HepG2 (cell line): ENCODE data around the gene STX8. TPM values are rescaled to one million over a fixed set of nuclear protein-coding genes. Genes with fewer than 3 reads are reported as not detected.

ENCODE experiments used
- ATAC-seq: fragments of 200-7000 bp; cut with Tn5 transposase; 3 replicates; pipeline ENCODE4 v1.9.1; 2020; ENCODE audit warnings: mild to moderate bottlenecking, moderate library complexity
- BruUV-seq: library from RNA; stranded (reverse); fragments of 400-500 nt; replicated peaks from 2 replicates; lab custom pipeline; 2021; lab: Mats Ljungman, UMichigan
- CTCF ChIA-PET: fragments of 300-600 bp; formaldehyde crosslinking; extraction: SDS; loops from one replicate; lab custom pipeline; 2021; ENCODE audit warnings: low total read pairs, inconsistent platforms, low intra/inter-chr PET ratio; lab: Yijun Ruan, JAX
- POLR2A ChIA-PET: fragments of 350-600 bp; sonication (Branson Sonifier 250); formaldehyde crosslinking; loops from one replicate; lab custom pipeline; 2020; ENCODE audit warnings: antibody characterized with exemption, inconsistent platforms; lab: Yijun Ruan, JAX
- DNase-seq: peaks from one replicate; pipeline ENCODE4 v3.0.0-alpha.2; 2015; ENCODE audit warnings: low spot score
- FAIRE-seq: peaks from 3 replicates; lab custom pipeline; 2011; peaks lifted over from hg19 to GRCh38; lab: Jason Lieb, UNC
- H2AFZ ChIP-seq: one replicate; pipeline ENCODE4 v1.6.1; 2011; ENCODE audit warnings: low read length, inconsistent platforms
- H3K27ac ChIP-seq: fragments of 300-600 bp; 3 replicates; pipeline ENCODE4 v1.8.0; 2011; ENCODE audit warnings: mixed run types, mild to moderate bottlenecking, mixed read lengths, low read length, inconsistent platforms; ENCODE audit not compliant: insufficient read depth; ENCODE audit errors: extremely low read length
- H3K27me3 ChIP-seq, 2 experiments: fragments of 200-600 bp in 1 of 2; 2 replicates in 1 of 2; 3 replicates in 1 of 2; pipeline versions ENCODE4 v1.6.0 to v1.8.0; 2011; ENCODE audit warnings: low read length in 2 of 2, mild to moderate bottlenecking in 2 of 2, moderate library complexity in 2 of 2, inconsistent platforms in 1 of 2; ENCODE audit not compliant: insufficient read depth in 2 of 2, control insufficient read depth in 1 of 2
- H3K36me3 ChIP-seq, 2 experiments: fragments of 200-600 bp in 1 of 2; replicated peaks in 1 of 2; 2 replicates in 1 of 2; 3 replicates in 1 of 2; pipeline versions ENCODE4 v1.5.1 to v1.8.0; 2011; ENCODE audit warnings: low read length in 2 of 2, inconsistent platforms in 1 of 2; ENCODE audit not compliant: insufficient read depth in 2 of 2, control insufficient read depth in 1 of 2
- H3K4me1 ChIP-seq: 2 replicates; pipeline ENCODE4 v1.5.1; 2012; ENCODE audit warnings: low read length, inconsistent platforms; ENCODE audit not compliant: insufficient read depth
- H3K4me2 ChIP-seq: 2 replicates; pipeline ENCODE4 v1.6.0; 2011; ENCODE audit warnings: low read depth, low read length, inconsistent platforms
- H3K4me3 ChIP-seq, 3 experiments: fragments of 200-600 bp in 1 of 3; sonication (generic), shearing (Covaris generic) in 1 of 3; replicated peaks in 1 of 3; 2 replicates each; pipeline ENCODE4 v1.5.1; 2011 to 2016; ENCODE audit warnings: low read length in 3 of 3, inconsistent platforms in 2 of 3, low read depth in 2 of 3, mild to moderate bottlenecking in 2 of 3, control low read depth in 1 of 3, mixed read lengths in 1 of 3; ENCODE audit not compliant: insufficient read depth in 1 of 3
- H3K79me2 ChIP-seq: one replicate; pipeline ENCODE4 v1.6.1; 2011; ENCODE audit warnings: low read length, inconsistent platforms; ENCODE audit not compliant: insufficient read depth
- H3K9ac ChIP-seq: 2 replicates; pipeline ENCODE4 v1.6.0; 2011; ENCODE audit warnings: mild to moderate bottlenecking, low read depth, low read length, inconsistent platforms; ENCODE audit not compliant: insufficient read depth
- H3K9me3 ChIP-seq: 2 replicates; pipeline ENCODE4 v1.5.1; 2012; ENCODE audit warnings: mild to moderate bottlenecking, low read length
- H4K20me1 ChIP-seq: 2 replicates; pipeline ENCODE4 v1.6.0; 2011; ENCODE audit warnings: inconsistent platforms, mild to moderate bottlenecking, low read length, moderate library complexity; ENCODE audit not compliant: insufficient read depth
- AHR ChIP-seq: IDR thresholded peaks from 2 replicates; pipeline ENCODE4 v1.6.1; 2018; ENCODE audit warnings: missing genetic modification reagents, missing compliant biosample characterization
- ARNT2 ChIP-seq: sonication (generic); formaldehyde crosslinking; IDR thresholded peaks from 2 replicates; pipeline ENCODE4 v1.8.0; 2022; ENCODE audit warnings: mild to moderate bottlenecking, low read depth, missing genetic modification reagents, moderate library complexity
- ATF7 ChIP-seq, 2 experiments: fragments of 450-650 bp in 1 of 2; sonication (generic) in 1 of 2; formaldehyde crosslinking in 1 of 2; IDR thresholded peaks; 2 replicates each; pipeline versions ENCODE4 v1.4.0 to v1.6.1; 2016 to 2020; ENCODE audit warnings: antibody characterized with exemption in 1 of 2, mild to moderate bottlenecking in 1 of 2, missing genetic modification reagents in 1 of 2
- CCDC6 ChIP-seq: sonication (generic); formaldehyde crosslinking; IDR thresholded peaks from 2 replicates; pipeline ENCODE4 v1.8.1; 2022; ENCODE audit warnings: mild to moderate bottlenecking, missing genetic modification reagents, moderate library complexity
- GATAD1 ChIP-seq: IDR thresholded peaks from 2 replicates; pipeline ENCODE4 v1.6.1; 2016; ENCODE audit warnings: missing genetic modification reagents, missing compliant biosample characterization
- HIVEP1 ChIP-seq: sonication (generic); formaldehyde crosslinking; IDR thresholded peaks from 2 replicates; pipeline ENCODE4 v1.4.0; 2020; ENCODE audit warnings: mild to moderate bottlenecking, missing genetic modification reagents
- KDM5A ChIP-seq: fragments of 200-600 bp; sonication (generic); IDR thresholded peaks from 2 replicates; pipeline ENCODE4 v1.7.0; 2018; ENCODE audit warnings: antibody characterized with exemption, mild to moderate bottlenecking, low read length, borderline replicate concordance
- MAFK ChIP-seq, 2 experiments: IDR thresholded peaks in 1 of 2; conservative IDR thresholded peaks in 1 of 2; 2 replicates each; pipeline ENCODE4 v1.6.1; 2011; ENCODE audit warnings: improper control_type of control experiment in 2 of 2, low read length in 2 of 2
- MLXIP ChIP-seq: sonication (generic); formaldehyde crosslinking; IDR thresholded peaks from 2 replicates; pipeline ENCODE4 v1.9.0; 2021; ENCODE audit warnings: missing genetic modification reagents, borderline replicate concordance
- MXD1 ChIP-seq: sonication (generic); formaldehyde crosslinking; IDR thresholded peaks from 2 replicates; pipeline ENCODE4 v1.4.0; 2020; ENCODE audit warnings: mild to moderate bottlenecking, missing genetic modification reagents
- NFYC ChIP-seq: IDR thresholded peaks from 2 replicates; pipeline ENCODE4 v1.6.1; 2016; ENCODE audit warnings: missing genetic modification reagents, missing compliant biosample characterization
- RAD51 ChIP-seq: fragments of 450-650 bp; IDR thresholded peaks from 2 replicates; pipeline ENCODE4 v1.6.1; 2016; ENCODE audit warnings: borderline replicate concordance
- ZFP91 ChIP-seq: sonication (generic); formaldehyde crosslinking; IDR thresholded peaks from 2 replicates; pipeline ENCODE4 v1.9.0; 2022; ENCODE audit warnings: missing genetic modification reagents, mild to moderate bottlenecking, borderline replicate concordance
- ZNF17 ChIP-seq: sonication (generic); formaldehyde crosslinking; IDR thresholded peaks from 2 replicates; pipeline ENCODE4 v1.5.0; 2020; ENCODE audit warnings: mild to moderate bottlenecking, missing genetic modification reagents
- ZNF879 ChIP-seq: sonication (generic); formaldehyde crosslinking; IDR thresholded peaks from 2 replicates; pipeline ENCODE4 v1.8.1; 2023; ENCODE audit warnings: missing genetic modification reagents
- WGBS: methylation state at CpG from one replicate; pipeline ENCODE4 v1.1.6; 2017; ENCODE audit warnings: low lambda C conversion rate; 5-methylcytosine and 5-hydroxymethylcytosine counted together
- in situ Hi-C: cut with HindIII; loops from 2 replicates; pipeline ENCODE4 v1.10.0; 2017; ENCODE audit warnings: low pct_unique_long_range_greater_than_20kb; ENCODE audit not compliant: extremely low pct_ligation_motif_present
- intact Hi-C: fragments of 100-400 bp; cut with micrococcal nuclease; formaldehyde crosslinking; loops from one replicate; pipeline ENCODE4 v1.10.0; 2022; ENCODE audit not compliant: unreplicated experiment
- polyA plus RNA-seq, 8 experiments: library from polyadenylated mRNA; depleted of rRNA in 3 of 8; stranded (reverse) in 7 of 8; unstranded in 1 of 8; fragments of >200 nt; fragmentation: Illumina TruSeq in 4 of 8; extraction: Trizol in 4 of 8; gene quantifications; 2 replicates each; pipeline versions ENCODE4 v1.2.1 to v1.2.3, GENCODE V29; 2011 to 2016; ENCODE audit warnings: low read depth in 4 of 8, missing spikeins in 1 of 8, mixed read lengths in 1 of 8; ENCODE audit not compliant: insufficient read depth in 1 of 8
- total RNA-seq, 5 experiments: library from RNA; depleted of rRNA; stranded (reverse); fragments of >200 nt; fragmentation: Illumina TruSeq; extraction: Trizol; gene quantifications; 2 replicates each; pipeline ENCODE4 v1.2.3, GENCODE V29; 2016; ENCODE audit warnings: low read depth in 1 of 5

Gene STX8
- total and polyA plus RNA-seq, 2 of the 13 experiments (the other 11 are each of a cell fraction or from before 2014, with no cell fraction given), result 36.4 to 53.6 TPM

- TF ChIP-seq MLXIP (CRISPR knock-in tag) (no peak), MXD1 (CRISPR knock-in tag) (no peak), ATF7 (IDR thresholded peaks at IDR 0.05) (no peak), ATF7 (CRISPR knock-in tag; IDR thresholded peaks at IDR 0.05) (no peak), ZNF17 (no peak), GATAD1 (CRISPR knock-in tag) (no peak), MAFK (conservative IDR thresholded peaks at IDR 0.05 in 1 of 2, IDR thresholded peaks at IDR 0.05 in 1 of 2; ENCODE audit: low read length in 2 of 2) (no peak), NFYC (CRISPR knock-in tag) (no peak), HIVEP1 (CRISPR knock-in tag) (no peak)
These were observed 22.0 kb downstream of the STX8 start (continued) for GRCh38 chr17:9553596-9553995.

GRCh38 chr17:9553181-9553580 is 22.4 kb downstream of the STX8 start:
- ATAC-seq (no peak), DNase-seq (no peak), FAIRE-seq (no peak)
- Histone ChIP-seq H3K27me3 (no peaks in the 10 kb centered on the region), H3K79me2 (no peaks in the 10 kb centered on the region), H3K4me2 (no peak overlapping the region), H3K27ac (no peak overlapping the region), H3K36me3 (no peaks in the 10 kb centered on the region), H3K9ac (no peak overlapping the region), H3K9me3 (no peaks in the 10 kb centered on the region), H4K20me1 (no peaks in the 10 kb centered on the region), H2AFZ (no peak overlapping the region), H3K4me1 (peaks cover 14% of the 10 kb centered on the region), H3K4me3 (no peak overlapping the region)
- CTCF ChIA-PET, result no interaction called here
- TF ChIP-seq RAD51 (no peak), CCDC6 (no peak), ARNT2 (CRISPR knock-in tag) (no peak), ZFP91 (CRISPR knock-in tag) (no peak), AHR (CRISPR knock-in tag) (no peak), ZNF879 (CRISPR knock-in tag) (no peak), KDM5A (no peak)
- intact Hi-C loops (no loop called here), in situ Hi-C loops (no loop called here)
- WGBS, result 99% methylated on average over 2 of the region's 2 CpGs
- POLR2A ChIA-PET, result no interaction called here
- BruUV-seq, result no TSS peak
